Retina (tissue), 1 donor: Measurements from ENCODE around the gene TMEM165.
"Not testable (repeated sequence)": the region's sequence is repeated elsewhere in the genome, so short reads cannot be mapped to it uniquely, and the experiment has no call there.

Experiments
- DNase-seq: peaks from one replicate; pipeline ENCODE4 v3.0.0-alpha.2; 2016

Gene TMEM165

GRCh38 chr4:55395529-55396307 lies at the start of gene TMEM165:
Gene TMEM165 (plus strand): TSS chr4:55395957. CDS start chr4:55396190, 233 bp downstream.
- peak; percentile 96 for DNase-seq

- peak; percentile 98 for DNase-seq
Observed at GRCh38 chr4:55345980-55346850, 49.5 kb upstream of the TMEM165 start, which contains the start of gene SRD5A3. Gene SRD5A3 (plus strand): TSS chr4:55346242. CDS start chr4:55346337, 95 bp downstream.

GRCh38 chr4:55346851-55347255 lies 48.9 kb upstream of the TMEM165 start:
- no peak for DNase-seq

GRCh38 chr4:55347610-55348228 lies 48.0 kb upstream of the TMEM165 start:
- no peak for DNase-seq

- no peak for DNase-seq
Observed at GRCh38 chr4:55348466-55348865, 47.3 kb upstream of the TMEM165 start.

DNA sequence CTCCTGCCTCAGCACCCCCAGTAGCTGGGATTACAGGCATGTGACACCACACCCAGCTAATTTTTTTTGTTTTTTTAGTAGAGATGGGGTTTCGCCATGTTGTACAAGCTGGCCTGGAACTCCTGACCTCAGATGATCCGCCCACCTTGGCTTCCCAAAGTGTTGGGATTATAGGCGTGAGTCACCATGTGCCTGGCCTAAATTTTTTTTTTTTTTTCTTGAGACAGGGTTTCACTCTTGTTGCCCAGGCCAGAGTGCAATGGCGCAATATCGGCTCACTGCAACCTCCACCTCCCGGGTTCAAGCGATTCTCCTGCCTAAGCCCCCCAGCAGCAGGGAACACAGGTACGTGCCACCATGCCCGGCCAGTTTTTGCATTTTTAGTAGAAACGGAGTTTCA lies 44.9 kb upstream of the TMEM165 start:
- DNase-seq, result not testable (repeated sequence)

DNA sequence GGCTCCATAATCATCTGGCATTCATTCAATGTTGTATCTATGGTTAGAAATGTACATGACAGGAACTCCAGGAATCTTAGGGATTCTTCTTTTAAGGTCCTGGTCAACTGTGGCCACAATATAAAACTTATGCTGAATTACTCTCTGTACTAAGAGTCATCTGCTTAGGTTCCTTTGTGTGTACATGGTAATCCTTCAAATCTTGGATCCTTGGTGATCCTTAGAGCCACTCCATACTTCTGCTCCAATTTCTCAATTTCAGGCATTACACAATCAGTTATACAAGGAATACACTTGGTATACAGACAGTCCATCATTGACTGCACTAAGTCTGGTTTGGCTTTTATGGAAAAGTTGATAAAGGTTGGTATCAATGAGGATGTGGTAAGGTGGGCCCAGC lies 43.9 kb upstream of the TMEM165 start:
- no peak for DNase-seq

- DNase-seq, result no peak
Observed at GRCh38 chr4:55352726-55353125, 43.0 kb upstream of the TMEM165 start.

- not testable (repeated sequence) for DNase-seq
Observed at GRCh38 chr4:55353228-55353747, 42.5 kb upstream of the TMEM165 start.

GRCh38 chr4:55354648-55355047 lies 41.1 kb upstream of the TMEM165 start:
- DNase-seq, result no peak

DNA sequence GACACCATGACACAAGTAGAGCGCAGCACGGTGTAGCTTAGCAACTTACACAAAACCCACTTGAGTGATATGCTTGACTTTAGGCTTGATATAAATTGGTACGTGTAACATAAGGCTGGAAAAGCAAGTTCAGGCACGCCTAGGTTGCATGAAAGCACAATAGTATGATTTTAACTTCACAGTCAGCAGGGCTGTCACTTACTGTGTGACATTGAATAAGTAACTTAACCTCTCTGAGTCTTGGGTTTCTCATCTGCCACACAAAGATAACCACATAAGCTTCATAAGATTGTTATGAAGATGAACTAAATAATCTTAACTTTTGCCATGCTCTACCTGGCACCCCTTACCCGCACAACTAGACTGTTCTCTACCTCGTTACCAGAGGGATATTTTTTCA lies 40.2 kb upstream of the TMEM165 start:
- no peak for DNase-seq

GRCh38 chr4:55356991-55357461 lies 38.7 kb upstream of the TMEM165 start:
- DNase-seq, result no peak

DNA sequence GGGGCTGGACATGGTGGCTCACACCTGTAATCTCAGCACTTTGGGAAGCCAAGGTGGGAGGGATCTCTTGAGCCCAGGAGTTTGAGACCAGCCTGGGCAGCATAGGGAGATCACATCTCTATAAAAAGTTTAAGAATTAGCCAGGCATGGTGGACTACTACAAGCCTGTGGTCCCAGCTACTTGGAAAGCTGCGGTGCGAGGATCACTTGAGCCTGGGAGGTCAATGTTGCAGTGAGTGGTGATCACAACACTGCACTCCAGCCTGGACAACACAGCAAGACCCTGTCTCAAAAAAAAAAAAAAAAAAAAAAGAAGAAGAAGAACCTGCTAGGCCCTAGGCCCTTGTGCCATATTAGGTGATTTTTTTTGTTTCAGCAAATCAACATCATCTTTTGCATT lies 37.5 kb upstream of the TMEM165 start:
- no peak for DNase-seq

DNA sequence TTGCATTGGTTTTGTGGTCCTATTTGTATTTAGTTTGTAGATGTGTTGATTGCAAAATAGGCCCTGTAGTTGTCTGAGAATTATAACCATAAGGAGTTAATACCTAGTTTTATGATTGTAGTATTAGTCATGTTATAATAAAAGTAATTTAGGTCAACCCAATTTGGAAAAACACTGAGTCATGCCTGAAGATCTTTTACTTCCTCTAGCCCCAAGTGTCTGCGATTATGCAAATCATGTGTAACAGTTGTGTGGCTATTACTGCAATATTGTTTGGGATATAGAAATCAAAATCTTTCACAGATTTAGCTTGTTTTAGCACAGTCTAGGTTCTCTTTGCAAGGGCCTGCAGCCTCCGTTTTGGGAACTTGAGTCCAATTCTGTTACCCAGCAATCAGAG lies 37.1 kb upstream of the TMEM165 start:
- no peak for DNase-seq

DNA sequence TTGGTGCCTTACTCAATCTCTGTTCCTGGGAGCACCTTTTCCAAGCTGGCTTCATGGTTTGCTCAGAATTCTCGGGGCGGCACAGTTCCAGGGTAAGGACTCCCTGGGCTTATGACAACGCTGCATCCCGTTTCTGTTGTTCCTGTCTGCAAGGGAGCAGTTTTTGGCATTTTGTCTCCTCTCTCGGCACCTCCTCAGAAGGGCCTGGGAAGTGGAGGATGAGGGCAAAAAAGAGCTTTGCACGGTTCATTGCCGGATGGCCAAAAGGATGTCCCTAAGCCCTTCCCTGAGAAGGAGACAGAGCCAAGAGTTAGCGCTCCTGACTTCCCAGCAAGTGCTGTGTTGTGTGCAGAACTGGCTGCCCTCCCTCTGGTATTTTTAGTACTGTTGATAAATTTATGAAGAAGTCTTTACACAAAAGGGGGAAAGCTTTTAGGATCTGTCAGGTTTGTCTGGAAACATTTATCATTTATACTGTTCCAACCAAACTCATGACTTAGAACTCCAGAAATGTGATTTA lies 36.3 kb upstream of the TMEM165 start:
- no peak for DNase-seq

- DNase-seq, result not testable (repeated sequence)
Observed at GRCh38 chr4:55362938-55363337, 32.8 kb upstream of the TMEM165 start.

DNA sequence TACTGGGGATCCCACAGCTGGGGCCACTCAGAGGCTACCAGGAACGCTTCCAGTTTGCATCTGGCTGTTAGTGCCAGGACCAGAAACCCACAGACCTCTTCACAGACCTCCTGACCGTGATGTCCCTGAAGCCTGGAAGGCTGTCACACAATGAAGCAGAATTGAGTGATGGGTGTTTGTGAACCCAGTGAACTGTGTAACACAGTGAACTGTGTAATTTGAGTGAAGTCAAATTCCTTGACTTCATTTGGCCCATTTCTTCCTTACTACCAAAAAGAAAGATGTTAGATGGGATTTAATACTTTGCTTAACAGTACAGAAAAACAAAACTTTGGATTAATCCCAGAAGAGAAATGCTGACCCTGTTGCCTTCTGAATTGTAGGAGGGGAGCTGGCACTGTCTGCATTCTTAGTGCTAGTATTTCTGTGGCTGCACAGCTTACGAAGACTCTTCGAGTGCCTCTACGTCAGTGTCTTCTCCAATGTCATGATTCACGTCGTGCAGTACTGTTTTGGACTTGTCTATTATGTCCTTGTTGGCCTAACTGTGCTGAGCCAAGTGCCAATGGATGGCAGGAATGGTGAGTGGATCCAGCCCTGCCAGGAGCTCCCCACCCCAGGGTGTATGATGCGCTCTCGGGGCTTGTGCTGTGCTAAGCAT lies 31.9 kb upstream of the TMEM165 start:
- DNase-seq, result peak; percentile 55

GRCh38 chr4:55364691-55365344 lies 30.9 kb upstream of the TMEM165 start:
- DNase-seq, result peak; percentile 46

- no peak for DNase-seq
Observed at GRCh38 chr4:55365345-55365728, 30.4 kb upstream of the TMEM165 start.

- DNase-seq, result no peak
Observed at GRCh38 chr4:55366621-55367020, 29.1 kb upstream of the TMEM165 start.

DNA sequence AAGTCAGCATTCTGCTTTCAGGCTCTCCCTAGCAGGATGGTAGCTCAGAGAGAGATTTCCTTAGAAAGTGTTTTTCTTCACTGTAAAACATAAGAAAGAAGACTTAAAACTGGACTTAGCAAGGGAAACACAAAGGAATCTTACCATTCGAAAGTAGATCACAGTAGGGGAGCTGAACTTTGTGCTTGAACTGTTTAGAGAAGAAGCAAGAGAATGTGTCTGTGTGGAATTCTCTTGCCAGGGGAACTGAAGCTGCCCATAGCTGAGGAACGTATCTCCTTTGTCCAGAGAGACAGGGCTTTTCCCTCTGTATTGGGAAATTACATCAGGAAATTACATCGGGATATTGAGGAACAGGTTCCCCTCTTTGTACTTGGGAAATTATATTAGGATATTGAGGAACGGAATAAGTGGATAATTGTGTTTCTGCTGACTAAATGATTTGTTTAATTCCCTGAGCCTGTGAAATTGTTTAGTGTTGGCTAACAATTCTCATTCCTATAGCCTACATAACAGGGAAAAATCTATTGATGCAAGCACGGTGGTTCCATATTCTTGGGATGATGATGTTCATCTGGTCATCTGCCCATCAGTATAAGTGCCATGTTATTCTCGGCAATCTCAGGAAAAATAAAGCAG lies 28.6 kb upstream of the TMEM165 start:
- DNase-seq, result no peak
